ENCODE measurements around the gene JARID2. TPM values are rescaled to one million over a fixed set of nuclear protein-coding genes. Genes with fewer than 3 reads are reported as not detected.

JARID2 gene
- total and polyA plus RNA-seq, 2 of the 13 experiments (the other 11 are each of a cell fraction or from before 2014, with no cell fraction given): 7.5 to 10.3 TPM

DNA sequence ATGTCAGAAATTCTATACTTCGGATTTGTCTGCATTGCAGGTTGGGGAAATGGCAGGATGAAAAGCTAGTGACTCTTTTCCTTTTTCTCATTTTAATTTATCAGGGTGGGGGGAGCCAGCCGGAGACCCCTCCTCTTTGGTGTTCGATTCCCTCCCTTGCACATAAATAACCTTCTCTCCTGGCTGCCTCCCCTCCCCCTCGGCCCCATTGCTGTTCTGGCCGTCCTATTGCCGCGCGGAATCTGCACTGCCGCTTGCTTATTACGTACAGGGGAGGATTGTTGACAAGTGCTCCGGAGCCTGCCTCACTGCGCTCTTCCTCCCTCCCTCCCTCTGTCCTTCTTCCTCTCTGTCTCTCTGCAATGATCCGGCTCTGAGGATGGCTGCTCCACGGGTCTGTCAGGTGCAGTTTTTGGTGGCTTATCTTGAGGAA, 154.7 kb downstream of the JARID2 start (continued):
- TF ChIP-seq CENPX (CRISPR knock-in tag; IDR thresholded peaks at IDR 0.05): no peak

DNA sequence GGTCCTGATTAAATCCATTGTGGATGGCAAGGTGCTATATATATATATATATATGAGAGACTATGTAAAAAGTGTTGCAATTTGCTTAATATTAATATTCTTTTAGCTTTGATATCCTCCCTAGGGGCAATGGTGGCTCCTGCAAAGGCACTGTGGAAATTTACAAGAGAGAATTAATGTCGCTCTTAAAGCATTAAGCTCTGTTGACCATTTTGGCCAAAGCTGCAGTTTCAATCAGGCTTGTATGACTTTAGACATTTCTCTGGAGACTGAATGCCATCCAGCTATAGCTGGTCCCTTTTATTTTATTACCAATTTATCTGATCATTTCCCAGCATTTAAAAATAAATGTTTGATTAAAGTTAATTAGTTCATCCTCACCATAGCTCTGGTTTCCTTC, 155.3 kb downstream of the JARID2 start:
- in situ Hi-C loops (cut with HindIII; ENCODE audit: extremely low pct_ligation_motif_present, low pct_unique_long_range_greater_than_20kb): no loop called here
- FAIRE-seq (no peak), DNase-seq (ENCODE audit: low spot score) (no peak), ATAC-seq (no peak)
- intact Hi-C loops (cut with micrococcal nuclease; ENCODE audit: unreplicated experiment): loop anchor here (5.0 kb wide), 1 partner anchor 496 kb away; no protein-coding TSS in a partner anchor
- peaks cover 9% of the 10 kb centered on the region; the same call in 1 of the 2 replicates for H4K20me1 ChIP-seq (ENCODE audit: insufficient read depth, low read length)
- peaks cover 15% of the 10 kb centered on the region for H3K79me2 ChIP-seq (ENCODE audit: insufficient read depth, low read length)
- no peak overlapping the region for H3K27ac ChIP-seq (ENCODE audit: extremely low read length, insufficient read depth, low read length)
- H3K4me3 ChIP-seq (replicated peaks in 1 of 3; ENCODE audit: insufficient read depth in 1 of 3, low read depth in 2 of 3, low read length in 3 of 3): no peak overlapping the region
- H3K4me2 ChIP-seq (ENCODE audit: low read depth, low read length): 0 out of 2 replicates have a peak overlapping the region, but pooled peaks have one; percentile 2
- no TSS peak for BruUV-seq (replicated peaks)
- no peaks in the 10 kb centered on the region; a peak in 1 of 5 replicates for H3K36me3 ChIP-seq (replicated peaks in 1 of 2; ENCODE audit: control insufficient read depth in 1 of 2, insufficient read depth in 2 of 2, low read length in 2 of 2)
- peaks cover 31% of the 10 kb centered on the region for H3K4me1 ChIP-seq (ENCODE audit: insufficient read depth, low read length)
- H3K27me3 ChIP-seq (ENCODE audit: control insufficient read depth in 1 of 2, insufficient read depth in 2 of 2, low read length in 2 of 2): no peaks in the 10 kb centered on the region
- ChIA-PET POLR2A (no interaction called here), CTCF (ENCODE audit: low intra/inter-chr PET ratio, low total read pairs) (no interaction called here)
- H3K9ac ChIP-seq (ENCODE audit: insufficient read depth, low read depth, low read length): no peak overlapping the region
- H2AFZ ChIP-seq (ENCODE audit: low read length): no peak overlapping the region
- WGBS (ENCODE audit: low lambda C conversion rate): 96% methylated on average over 1 of the region's 1 CpG
- no peaks in the 10 kb centered on the region for H3K9me3 ChIP-seq (ENCODE audit: low read length)
- TF ChIP-seq, protein P1, sequence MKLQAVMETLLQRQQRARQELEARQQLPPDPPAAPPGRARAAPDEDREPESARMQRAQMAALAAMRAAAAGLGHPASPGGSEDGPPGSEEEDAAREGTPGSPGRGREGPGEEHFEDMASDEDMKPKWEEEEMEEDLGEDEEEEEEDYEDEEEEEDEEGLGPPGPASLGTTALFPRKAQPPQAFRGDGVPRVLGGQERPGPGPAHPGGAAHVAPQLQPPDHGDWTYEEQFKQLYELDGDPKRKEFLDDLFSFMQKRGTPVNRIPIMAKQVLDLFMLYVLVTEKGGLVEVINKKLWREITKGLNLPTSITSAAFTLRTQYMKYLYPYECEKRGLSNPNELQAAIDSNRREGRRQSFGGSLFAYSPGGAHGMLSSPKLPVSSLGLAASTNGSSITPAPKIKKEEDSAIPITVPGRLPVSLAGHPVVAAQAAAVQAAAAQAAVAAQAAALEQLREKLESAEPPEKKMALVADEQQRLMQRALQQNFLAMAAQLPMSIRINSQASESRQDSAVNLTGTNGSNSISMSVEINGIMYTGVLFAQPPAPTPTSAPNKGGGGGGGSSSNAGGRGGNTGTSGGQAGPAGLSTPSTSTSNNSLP (IDR thresholded peaks at IDR 0.05; ENCODE audit: low read depth, low read length): no peak
- no peak for TF ChIP-seq NR2F1 (CRISPR knock-in tag; IDR thresholded peaks at IDR 0.05)
- no peak for TF ChIP-seq ZNF326 (CRISPR knock-in tag; IDR thresholded peaks at IDR 0.05; ENCODE audit: borderline replicate concordance)

Measured in HepG2 (cell line).